Tibial nerve (tissue), 4 donors: ENCODE measurements around the gene ADK. TPM values are rescaled to one million over a fixed set of nuclear protein-coding genes. Genes with fewer than 3 reads are reported as not detected.
A peak's percentile ranks its signal among the peaks of the same experiment; 100 is the strongest.

ENCODE experiments used
- DNase-seq, 2 donors: peaks; one replicate each; pipeline ENCODE4 v3.0.0-alpha.2; 2019; ENCODE audit warnings: low spot score in 2 of 2
- H3K27ac ChIP-seq, 4 donors: fragments of 200-600 bp; sonication (generic) in 3 of 4; one replicate each; pipeline ENCODE4 v1.5.1; 2017 to 2019; ENCODE audit warnings: mild to moderate bottlenecking in 1 of 4
- H3K27me3 ChIP-seq, 2 donors: fragments of 200-600 bp; sonication (generic) in 1 of 2; one replicate each; pipeline versions ENCODE4 v1.5.1 to v1.6.0; 2017 to 2019
- H3K36me3 ChIP-seq, 3 donors: fragments of 200-600 bp; sonication (generic); one replicate each; pipeline ENCODE4 v1.5.1; 2018 to 2019
- H3K4me1 ChIP-seq, 4 donors: fragments of 200-600 bp; sonication (generic) in 3 of 4; one replicate each; pipeline ENCODE4 v1.5.1; 2017 to 2019
- H3K4me3 ChIP-seq, 4 donors: fragments of 200-600 bp; sonication (generic) in 3 of 4; one replicate each; pipeline ENCODE4 v1.5.1; 2017 to 2019; ENCODE audit warnings: mild to moderate bottlenecking in 1 of 4, moderate library complexity in 1 of 4
- H3K9me3 ChIP-seq, 4 donors: fragments of 200-600 bp; sonication (generic) in 3 of 4; one replicate each; pipeline ENCODE4 v1.5.1; 2017 to 2019
- CTCF ChIP-seq, 5 experiments: fragments of 200-600 bp in 3 of 5; fragments of 450-650 bp in 2 of 5; sonication (generic) in 3 of 5; IDR thresholded peaks; one replicate each; pipeline ENCODE4 v1.5.1; 2016 to 2019; ENCODE audit warnings: antibody characterized with exemption in 5 of 5, mild to moderate bottlenecking in 3 of 5, moderate library complexity in 2 of 5
- EP300 ChIP-seq, 2 donors: sonication (generic); formaldehyde crosslinking; IDR thresholded peaks; one replicate each; pipeline ENCODE4 v1.6.1; 2017; ENCODE audit warnings: antibody characterized with exemption in 2 of 2, mild to moderate bottlenecking in 1 of 2
- POLR2A ChIP-seq, 2 donors: fragments of 450-650 bp; IDR thresholded peaks; one replicate each; pipeline ENCODE4 v1.6.1; 2017; ENCODE audit warnings: antibody characterized with exemption in 2 of 2, mild to moderate bottlenecking in 2 of 2, moderate library complexity in 2 of 2
- WGBS, 2 donors: methylation state at CpG; one replicate each; pipeline ENCODE4 v1.1.5; 2018; 5-methylcytosine and 5-hydroxymethylcytosine counted together
- total RNA-seq, 4 donors: library from RNA; depleted of rRNA; stranded (reverse); fragments of >200 nt; gene quantifications; one replicate each; pipeline ENCODE4 v1.1.0, GENCODE V29; 2016

Gene ADK
- total RNA-seq, 4 donors from 2014 or later = 28.2 to 50.9 (median 34.0) TPM

- TF ChIP-seq CTCF (IDR thresholded peaks at IDR 0.05) (no peak), EP300 (IDR thresholded peaks at IDR 0.05) (no peak), POLR2A (IDR thresholded peaks at IDR 0.05) (no peak)
- Histone ChIP-seq H3K9me3 (no peaks in the 10 kb centered on the region), H3K27me3 (no peaks in the 10 kb centered on the region), H3K36me3 (peaks cover 10 to 100% (median 19%) of the 10 kb centered on the region in 3 donors), H3K27ac (no peak overlapping the region), H3K4me1 (peaks cover 0 to 13% (median 0%) of the 10 kb centered on the region in 4 donors), H3K4me3 (no peak overlapping the region)
- no peak for DNase-seq
- 72 to 73% methylated on average over 1 of the region's 1 CpG for WGBS, 2 donors
Measured at GRCh38 chr10:74110120-74110519, 40.9 kb upstream of the ADK start.

- no peaks in the 10 kb centered on the region for H3K9me3 ChIP-seq
- WGBS, 2 donors = 95 to 99% methylated on average over 13 to 14 of the region's 14 CpGs
- peaks cover 12 to 99% (median 16%) of the 10 kb centered on the region in 3 donors for H3K36me3 ChIP-seq
- DNase-seq = no peak
- H3K27ac ChIP-seq = no peak overlapping the region
- no peak overlapping the region for H3K4me3 ChIP-seq
- H3K4me1 ChIP-seq = peaks cover 0 to 13% (median 0%) of the 10 kb centered on the region in 4 donors
- no peak for TF ChIP-seq POLR2A (IDR thresholded peaks at IDR 0.05)
- no peak for TF ChIP-seq EP300 (IDR thresholded peaks at IDR 0.05)
- TF ChIP-seq CTCF (IDR thresholded peaks at IDR 0.05) = no peak
- no peaks in the 10 kb centered on the region for H3K27me3 ChIP-seq
Measured at GRCh38 chr10:74111799-74112198, 39.2 kb upstream of the ADK start.

GRCh38 chr10:74113546-74113945, 37.5 kb upstream of the ADK start:
- DNase-seq = no peak
- Histone ChIP-seq H3K4me3 (no peak overlapping the region), H3K27me3 (no peaks in the 10 kb centered on the region), H3K4me1 (peaks cover 0 to 23% (median 0%) of the 10 kb centered on the region in 4 donors), H3K9me3 (no peaks in the 10 kb centered on the region), H3K27ac (peak overlapping the region in 2 of 4 donors; percentile 17 to 52), H3K36me3 (peaks cover 11 to 99% (median 16%) of the 10 kb centered on the region in 3 donors)
- TF ChIP-seq EP300 (IDR thresholded peaks at IDR 0.05) (no peak), POLR2A (IDR thresholded peaks at IDR 0.05) (no peak), CTCF (IDR thresholded peaks at IDR 0.05) (no peak)
- 30 to 57% methylated on average over 1 of the region's 1 CpG for WGBS, 2 donors

GRCh38 chr10:74114041-74114448, 37.0 kb upstream of the ADK start:
- H3K4me3 ChIP-seq = no peak overlapping the region
- peak overlapping the region in 2 of 4 donors; percentile 17 to 52 for H3K27ac ChIP-seq
- no peak for DNase-seq

GRCh38 chr10:74117738-74118137, 33.3 kb upstream of the ADK start:
- Histone ChIP-seq H3K9me3 (no peaks in the 10 kb centered on the region), H3K36me3 (peaks cover 5 to 93% (median 17%) of the 10 kb centered on the region in 3 donors), H3K4me3 (no peak overlapping the region), H3K4me1 (peaks cover 0 to 45% (median 2%) of the 10 kb centered on the region in 4 donors), H3K27me3 (no peaks in the 10 kb centered on the region), H3K27ac (no peak overlapping the region)
- WGBS, 2 donors = 83 to 94% methylated on average over 4 of the region's 4 CpGs
- TF ChIP-seq POLR2A (IDR thresholded peaks at IDR 0.05) (no peak), EP300 (IDR thresholded peaks at IDR 0.05) (no peak), CTCF (IDR thresholded peaks at IDR 0.05) (no peak)
- DNase-seq = no peak

More at GRCh38 chr10:74114041-74114448, 37.0 kb upstream of the ADK start:
- no peak for TF ChIP-seq CTCF (IDR thresholded peaks at IDR 0.05)
- no peaks in the 10 kb centered on the region for H3K9me3 ChIP-seq
- H3K36me3 ChIP-seq = peaks cover 11 to 99% (median 16%) of the 10 kb centered on the region in 3 donors
- peaks cover 0 to 28% (median 0%) of the 10 kb centered on the region in 4 donors for H3K4me1 ChIP-seq
- WGBS, 2 donors = 71 to 81% methylated on average over 12 of the region's 12 CpGs
- no peaks in the 10 kb centered on the region for H3K27me3 ChIP-seq
